ENCODE data around the gene BMP7. TPM values are rescaled to one million over a fixed set of nuclear protein-coding genes. Genes with fewer than 3 reads are reported as not detected.

BMP7 gene
- total and polyA plus RNA-seq, 2 of the 13 experiments (the other 11 are each of a cell fraction or from before 2014, with no cell fraction given), result not detected

- TF ChIP-seq ZXDC (CRISPR knock-in tag; IDR thresholded peaks at IDR 0.05), result no peak
- peak; percentile 41; the same call in 1 of the 2 replicates for TF ChIP-seq TOE1 (CRISPR knock-in tag; IDR thresholded peaks at IDR 0.05)
- TF ChIP-seq MLLT10 (CRISPR knock-in tag; IDR thresholded peaks at IDR 0.05), result no peak
- TF ChIP-seq ZNF619 (CRISPR knock-in tag; IDR thresholded peaks at IDR 0.05), result no peak
- TF ChIP-seq NFKBIZ (CRISPR knock-in tag; IDR thresholded peaks at IDR 0.05), result peak; percentile 86; the same call in 1 of the 2 replicates
- TF ChIP-seq SP140L (CRISPR knock-in tag; IDR thresholded peaks at IDR 0.05; ENCODE audit: borderline replicate concordance), result no peak
- TF ChIP-seq, protein P1, sequence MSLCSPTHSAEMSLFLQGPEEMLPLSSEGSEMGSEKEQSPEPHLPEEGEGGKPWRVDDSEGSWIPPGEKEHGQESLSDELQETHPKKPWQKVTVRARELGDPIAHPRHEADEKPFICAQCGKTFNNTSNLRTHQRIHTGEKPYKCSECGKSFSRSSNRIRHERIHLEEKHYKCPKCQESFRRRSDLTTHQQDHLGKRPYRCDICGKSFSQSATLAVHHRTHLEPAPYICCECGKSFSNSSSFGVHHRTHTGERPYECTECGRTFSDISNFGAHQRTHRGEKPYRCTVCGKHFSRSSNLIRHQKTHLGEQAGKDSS (CRISPR knock-in tag; IDR thresholded peaks at IDR 0.05; ENCODE audit: borderline replicate concordance, low read depth), result no peak
- TF ChIP-seq STAT6 (CRISPR knock-in tag; IDR thresholded peaks at IDR 0.05; ENCODE audit: borderline replicate concordance), result no peak; the same call in 1 of the 2 replicates
- no peak for TF ChIP-seq SOX6 (IDR thresholded peaks at IDR 0.05)
- peak; percentile 92 for TF ChIP-seq SOX6 (CRISPR knock-in tag; IDR thresholded peaks at IDR 0.05)
- TF ChIP-seq POLR2AphosphoS5 (IDR thresholded peaks at IDR 0.05; ENCODE audit: low read depth, low read length), result no peak
- TF ChIP-seq, protein P2, sequence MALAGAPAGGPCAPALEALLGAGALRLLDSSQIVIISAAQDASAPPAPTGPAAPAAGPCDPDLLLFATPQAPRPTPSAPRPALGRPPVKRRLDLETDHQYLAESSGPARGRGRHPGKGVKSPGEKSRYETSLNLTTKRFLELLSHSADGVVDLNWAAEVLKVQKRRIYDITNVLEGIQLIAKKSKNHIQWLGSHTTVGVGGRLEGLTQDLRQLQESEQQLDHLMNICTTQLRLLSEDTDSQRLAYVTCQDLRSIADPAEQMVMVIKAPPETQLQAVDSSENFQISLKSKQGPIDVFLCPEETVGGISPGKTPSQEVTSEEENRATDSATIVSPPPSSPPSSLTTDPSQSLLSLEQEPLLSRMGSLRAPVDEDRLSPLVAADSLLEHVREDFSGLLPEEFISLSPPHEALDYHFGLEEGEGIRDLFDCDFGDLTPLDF (CRISPR knock-in tag; IDR thresholded peaks at IDR 0.05), result no peak
- peak; percentile 81; the same call in 1 of the 2 replicates for TF ChIP-seq ATF3 (CRISPR knock-in tag; IDR thresholded peaks at IDR 0.05)
- TF ChIP-seq, protein P3, sequence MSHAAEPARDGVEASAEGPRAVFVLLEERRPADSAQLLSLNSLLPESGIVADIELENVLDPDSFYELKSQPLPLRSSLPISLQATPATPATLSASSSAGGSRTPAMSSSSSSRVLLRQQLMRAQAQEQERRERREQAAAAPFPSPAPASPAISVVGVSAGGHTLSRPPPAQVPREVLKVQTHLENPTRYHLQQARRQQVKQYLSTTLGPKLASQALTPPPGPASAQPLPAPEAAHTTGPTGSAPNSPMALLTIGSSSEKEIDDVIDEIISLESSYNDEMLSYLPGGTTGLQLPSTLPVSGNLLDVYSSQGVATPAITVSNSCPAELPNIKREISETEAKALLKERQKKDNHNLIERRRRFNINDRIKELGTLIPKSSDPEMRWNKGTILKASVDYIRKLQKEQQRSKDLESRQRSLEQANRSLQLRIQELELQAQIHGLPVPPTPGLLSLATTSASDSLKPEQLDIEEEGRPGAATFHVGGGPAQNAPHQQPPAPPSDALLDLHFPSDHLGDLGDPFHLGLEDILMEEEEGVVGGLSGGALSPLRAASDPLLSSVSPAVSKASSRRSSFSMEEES (CRISPR knock-in tag; IDR thresholded peaks at IDR 0.05), result peak; percentile 85
- TF ChIP-seq ERF (CRISPR knock-in tag; IDR thresholded peaks at IDR 0.05), result 0 out of 2 replicates have a peak, but pooled peaks have one; percentile 67
- no peak for TF ChIP-seq BATF2 (CRISPR knock-in tag; IDR thresholded peaks at IDR 0.05)
- TF ChIP-seq CSRNP2 (CRISPR knock-in tag; conservative IDR thresholded peaks at IDR 0.05; ENCODE audit: low read depth), result 0 out of 2 replicates have a peak, but pooled peaks have one; percentile 42
Observed at GRCh38 chr20:57130160-57130772, 136.2 kb downstream of the BMP7 start (continued).
